CMK (cell line): ENCODE measurements around the gene SRPK3.
"Not testable (repeated sequence)": the region's sequence is repeated elsewhere in the genome, so short reads cannot be mapped to it uniquely, and the experiment has no call there.

Source experiments
- DNase-seq: peaks from one replicate; pipeline ENCODE4 v3.0.0-alpha.2; 2010; ENCODE audit warnings: low read depth

Gene SRPK3

GRCh38 chrX:153746359-153746758 is 34.5 kb upstream of the SRPK3 start:
- no peak for DNase-seq

DNA sequence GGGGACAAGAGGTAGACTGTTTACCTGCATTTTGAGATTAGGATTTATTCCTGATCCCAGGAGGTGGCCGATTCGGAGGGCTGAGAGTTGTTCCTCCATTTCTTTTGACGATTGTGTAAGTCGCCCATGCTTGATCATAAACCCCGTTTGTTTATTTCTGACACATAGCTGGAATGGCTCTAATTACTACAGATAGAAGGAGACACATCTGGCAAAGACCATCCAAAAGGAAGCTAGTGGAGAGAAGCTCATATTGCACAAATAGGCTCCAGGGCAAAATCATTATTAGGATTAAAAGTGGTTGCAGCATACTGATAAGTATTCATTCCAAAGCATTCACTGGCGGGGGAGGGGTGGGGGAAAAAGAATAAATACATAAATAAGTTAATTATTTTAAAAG is 33.9 kb upstream of the SRPK3 start:
- not testable (repeated sequence) for DNase-seq

- DNase-seq: not testable (repeated sequence)
Observed at GRCh38 chrX:153749017-153749416, 31.8 kb upstream of the SRPK3 start.

DNA sequence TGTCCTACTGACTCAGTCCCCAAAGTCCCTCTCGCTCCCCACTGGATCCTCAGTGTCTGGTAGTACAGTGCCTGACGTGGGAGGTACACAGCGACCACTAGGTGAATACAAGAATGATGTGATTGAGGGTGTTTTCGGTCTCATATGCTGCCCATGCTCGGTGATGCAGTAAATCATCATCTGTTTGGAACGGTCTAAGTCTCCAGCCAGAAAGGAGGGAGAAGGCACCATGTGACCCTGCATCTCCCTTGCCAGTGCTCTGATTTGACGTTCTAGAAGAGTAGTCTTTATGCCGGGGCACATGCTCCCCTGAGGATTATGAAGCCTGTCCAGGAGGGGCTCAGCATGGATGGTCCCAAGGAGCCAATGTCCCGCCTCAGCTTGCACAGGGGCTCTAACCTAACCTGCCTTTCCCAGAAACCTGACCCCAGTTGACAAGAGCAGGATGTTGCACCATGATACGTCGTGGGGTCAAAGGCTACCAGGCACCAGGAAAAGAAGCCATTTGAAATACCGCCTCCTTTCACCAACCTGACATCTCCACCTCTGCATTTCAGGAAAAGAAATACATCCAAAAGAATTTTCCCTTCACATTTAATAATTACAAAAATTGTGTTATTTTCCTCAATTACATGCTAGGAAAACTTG is 30.6 kb upstream of the SRPK3 start:
- no peak for DNase-seq

- no peak for DNase-seq
Observed at GRCh38 chrX:153755136-153755535, 25.7 kb upstream of the SRPK3 start.

- no peak for DNase-seq
Observed at GRCh38 chrX:153761863-153762262, 19.0 kb upstream of the SRPK3 start.

- no peak for DNase-seq
Observed at GRCh38 chrX:153762626-153763173, 18.1 kb upstream of the SRPK3 start.

DNA sequence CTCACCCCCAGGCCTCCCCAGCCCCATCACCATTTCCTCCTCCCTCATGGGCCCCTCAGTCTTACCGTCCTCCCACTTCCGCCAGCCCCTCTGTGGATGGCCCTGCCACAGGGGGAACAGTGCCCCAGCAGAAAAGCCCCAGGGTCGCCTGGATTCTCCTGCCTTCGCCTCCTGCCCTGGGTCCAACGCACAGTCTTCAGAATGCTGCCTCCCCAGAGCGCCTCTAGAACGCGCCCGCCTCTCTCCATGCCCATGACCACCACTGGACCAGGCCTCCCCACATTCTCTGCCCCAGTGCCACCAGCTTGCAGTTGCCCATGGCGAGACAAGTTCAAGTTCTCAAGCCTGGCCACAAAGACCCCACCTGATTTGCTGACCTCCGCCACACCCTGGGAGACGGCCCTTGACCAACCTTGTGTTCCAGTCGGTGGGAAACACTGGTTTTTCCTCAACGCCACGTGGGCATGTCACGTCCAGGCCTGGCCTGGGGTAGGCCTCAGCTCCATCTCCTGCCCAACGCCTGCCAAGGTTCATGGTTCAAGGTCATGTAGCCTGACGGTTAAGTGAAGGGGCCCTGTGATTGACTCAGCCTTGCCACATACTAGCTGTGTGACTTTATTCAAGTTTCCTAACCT is 17.4 kb upstream of the SRPK3 start:
- DNase-seq: no peak

- no peak for DNase-seq
Observed at GRCh38 chrX:153763989-153764755, 16.7 kb upstream of the SRPK3 start, which contains the start of gene PLXNB3. TSS of gene PLXNB3 (plus strand) at chrX:153764249. CDS start at chrX:153765536, 1,287 bp downstream.

DNA sequence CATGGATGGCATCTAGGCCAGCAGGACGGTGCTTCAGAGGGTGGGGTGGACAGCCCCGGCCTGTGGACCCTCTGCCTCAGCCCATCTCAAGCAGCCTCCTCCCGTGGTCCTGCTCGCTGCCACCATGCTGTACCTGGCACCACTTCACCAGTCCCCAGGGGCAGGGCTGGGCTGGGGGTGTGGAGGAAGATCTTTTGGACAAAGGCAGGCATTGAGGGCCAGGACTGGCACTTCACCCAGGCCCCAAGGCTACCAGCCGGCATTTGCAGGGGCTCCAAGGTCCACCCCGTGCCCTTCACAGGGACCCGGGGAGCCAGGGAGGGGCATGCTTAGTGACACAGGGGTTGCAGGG is 16.1 kb upstream of the SRPK3 start:
- no peak for DNase-seq

DNA sequence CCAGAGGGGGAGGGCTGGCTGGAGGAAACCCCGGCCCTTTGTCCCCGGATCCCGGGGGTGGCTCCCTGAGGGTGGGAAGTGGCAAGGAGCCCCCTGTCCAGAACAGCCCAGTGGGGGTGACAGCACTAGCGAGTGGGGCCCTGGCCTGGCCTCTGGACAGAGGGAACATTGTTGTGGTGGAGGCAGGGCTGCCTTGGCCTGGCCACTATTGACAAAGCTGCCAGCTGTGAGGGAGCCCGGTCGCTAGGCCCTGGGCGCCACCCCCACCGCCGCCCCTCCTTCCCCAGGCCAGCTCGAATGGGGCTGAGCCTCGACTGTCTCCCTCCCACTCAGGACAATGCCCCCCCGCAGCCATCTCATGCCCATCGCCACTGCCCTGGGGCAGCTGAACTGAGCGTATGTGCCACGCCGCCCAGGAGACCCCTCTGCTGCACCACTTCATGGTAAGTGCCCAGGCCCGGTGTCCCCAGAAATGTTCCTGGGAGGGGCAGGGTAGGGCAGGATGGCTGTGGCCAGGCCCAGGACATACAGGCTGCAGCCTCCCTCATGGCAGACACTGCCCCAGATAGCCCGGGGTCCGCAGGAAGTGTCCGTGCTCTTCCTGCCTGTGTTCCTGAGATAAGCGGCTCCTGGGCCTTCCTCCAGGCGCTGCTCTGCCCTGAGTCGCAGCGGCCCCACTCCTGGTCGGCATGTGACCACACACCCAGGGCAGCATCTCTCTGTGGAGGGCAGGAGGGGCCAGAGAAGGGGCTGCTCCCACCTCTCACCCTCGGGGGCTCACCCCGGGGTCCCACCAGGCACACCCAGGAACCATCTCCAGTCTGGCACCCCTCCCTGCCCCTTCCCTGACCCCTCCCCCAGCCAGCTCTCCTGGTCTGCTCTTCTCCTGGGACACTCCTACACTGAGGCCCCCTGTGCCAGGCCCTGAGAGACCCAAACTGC is 15.4 kb upstream of the SRPK3 start:
- DNase-seq: peak; percentile 67

DNA sequence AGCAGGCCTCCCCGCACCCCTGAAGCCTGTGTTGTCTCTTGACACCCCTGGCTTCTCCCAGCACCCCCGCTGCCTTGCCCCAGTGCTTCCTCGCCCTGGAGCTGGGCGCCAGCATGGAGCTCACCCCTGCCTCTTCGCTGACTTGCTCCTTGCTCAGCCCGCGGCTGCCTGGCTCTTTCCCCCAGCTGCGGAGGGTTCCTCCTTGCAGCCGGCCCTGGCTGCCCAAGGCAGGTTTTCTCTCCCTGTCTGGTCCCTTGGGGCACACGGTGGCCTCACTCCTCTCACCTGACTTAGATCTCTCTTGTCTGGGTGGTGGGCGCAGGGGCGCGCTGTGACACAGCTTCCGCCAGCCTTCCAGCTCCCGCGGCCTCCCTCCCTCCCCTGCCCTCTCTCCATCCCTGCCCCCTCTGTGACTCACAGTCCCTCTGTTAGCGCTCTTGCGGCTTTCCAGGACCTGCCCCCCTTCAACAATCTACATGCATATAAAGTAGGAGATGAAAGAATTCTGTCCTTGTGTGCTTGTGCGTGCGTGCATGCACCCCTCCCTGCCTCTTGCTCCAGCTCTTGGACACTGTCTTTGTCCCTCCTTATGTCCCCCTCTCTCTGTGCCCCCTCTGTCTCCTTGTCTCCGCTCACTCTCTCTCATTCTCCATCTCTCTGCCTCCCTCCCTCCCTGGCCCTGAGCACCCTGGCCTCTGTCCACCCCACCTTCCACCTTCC is 14.6 kb upstream of the SRPK3 start:
- DNase-seq: no peak

DNA sequence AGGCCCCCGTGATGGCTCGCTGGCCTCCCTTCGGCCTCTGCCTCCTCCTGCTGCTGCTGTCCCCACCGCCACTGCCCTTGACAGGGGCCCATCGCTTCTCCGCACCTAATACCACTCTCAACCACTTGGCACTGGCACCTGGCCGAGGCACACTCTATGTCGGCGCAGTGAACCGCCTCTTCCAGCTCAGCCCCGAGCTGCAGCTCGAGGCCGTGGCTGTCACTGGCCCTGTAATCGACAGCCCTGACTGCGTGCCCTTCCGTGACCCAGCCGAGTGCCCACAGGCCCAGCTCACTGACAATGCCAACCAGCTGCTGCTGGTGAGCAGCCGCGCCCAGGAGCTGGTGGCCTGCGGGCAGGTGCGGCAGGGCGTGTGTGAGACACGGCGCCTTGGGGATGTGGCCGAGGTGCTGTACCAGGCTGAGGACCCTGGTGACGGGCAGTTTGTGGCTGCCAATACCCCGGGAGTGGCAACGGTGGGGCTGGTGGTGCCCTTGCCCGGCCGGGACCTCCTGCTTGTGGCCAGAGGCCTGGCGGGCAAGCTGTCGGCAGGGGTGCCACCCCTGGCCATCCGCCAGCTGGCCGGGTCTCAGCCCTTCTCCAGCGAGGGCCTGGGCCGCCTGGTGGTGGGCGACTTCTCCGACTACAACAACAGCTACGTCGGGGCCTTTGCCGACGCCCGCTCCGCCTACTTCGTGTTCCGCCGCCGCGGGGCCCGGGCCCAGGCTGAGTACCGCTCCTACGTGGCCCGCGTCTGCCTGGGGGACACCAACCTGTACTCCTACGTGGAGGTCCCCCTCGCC is 13.8 kb upstream of the SRPK3 start:
- no peak for DNase-seq

GRCh38 chrX:153767674-153768055 is 13.2 kb upstream of the SRPK3 start:
- no peak for DNase-seq

GRCh38 chrX:153768311-153769157 is 12.3 kb upstream of the SRPK3 start:
- DNase-seq: no peak

DNA sequence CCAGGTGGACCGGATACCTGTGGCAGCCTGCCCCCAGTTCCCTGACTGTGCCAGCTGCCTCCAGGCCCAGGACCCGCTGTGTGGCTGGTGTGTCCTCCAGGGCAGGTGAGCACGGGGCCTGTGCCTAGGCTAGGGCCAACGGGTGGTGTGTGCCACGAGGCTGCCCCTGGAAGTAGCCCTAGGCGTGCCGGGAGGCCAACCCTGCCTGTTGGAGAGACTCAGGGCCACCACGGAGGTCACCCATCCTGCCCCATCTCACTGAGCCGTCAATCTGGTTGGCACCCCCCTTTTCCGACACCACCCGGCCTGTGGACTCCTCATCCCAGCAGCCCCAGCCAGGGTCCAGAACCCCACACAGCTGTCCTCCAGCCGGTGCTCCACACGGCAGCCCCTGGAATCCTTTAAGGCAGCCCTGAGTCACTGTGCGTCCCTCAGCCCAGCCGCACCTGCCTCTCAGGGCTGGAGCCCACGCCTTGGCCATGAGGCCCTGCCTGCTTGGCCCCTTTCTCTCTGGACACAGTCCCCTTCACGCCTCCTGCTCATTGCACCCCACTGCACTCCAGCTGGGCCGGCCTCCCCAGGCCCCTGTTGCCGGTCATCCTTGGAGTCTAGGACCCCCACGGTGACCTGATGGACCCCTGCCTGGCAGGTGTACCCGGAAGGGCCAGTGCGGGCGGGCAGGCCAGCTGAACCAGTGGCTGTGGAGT is 11.5 kb upstream of the SRPK3 start:
- no peak for DNase-seq

DNA sequence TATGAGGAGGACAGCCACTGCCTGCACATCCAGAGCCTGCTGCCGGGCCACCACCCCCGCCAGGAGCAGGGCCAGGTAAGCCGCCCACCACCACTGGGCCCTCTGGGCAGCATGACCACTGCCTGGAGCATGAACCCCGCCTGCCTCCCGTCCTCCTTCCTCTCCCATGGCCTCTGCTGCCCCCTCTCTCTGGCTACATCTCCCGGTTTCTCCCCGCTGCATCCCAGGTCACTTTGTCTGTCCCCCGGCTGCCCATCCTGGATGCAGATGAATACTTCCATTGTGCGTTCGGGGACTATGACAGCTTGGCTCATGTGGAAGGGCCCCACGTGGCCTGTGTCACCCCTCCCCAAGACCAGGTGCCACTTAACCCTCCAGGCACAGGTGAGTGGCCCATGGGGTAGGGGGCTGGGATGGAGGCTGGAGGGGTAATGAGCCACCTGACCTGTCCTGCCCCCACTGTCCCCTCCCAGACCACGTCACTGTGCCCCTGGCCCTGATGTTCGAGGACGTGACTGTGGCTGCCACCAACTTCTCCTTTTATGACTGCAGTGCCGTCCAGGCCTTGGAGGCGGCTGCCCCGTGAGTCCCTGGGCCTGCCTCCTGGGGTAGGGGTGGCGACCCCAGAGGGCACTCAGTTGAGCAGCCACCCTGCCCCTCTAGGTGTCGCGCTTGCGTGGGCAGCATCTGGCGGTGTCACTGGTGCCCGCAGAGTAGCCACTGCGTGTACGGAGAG is 10.8 kb upstream of the SRPK3 start:
- no peak for DNase-seq
